Measurements from ENCODE around the gene CX3CL1. TPM values are rescaled to one million over a fixed set of nuclear protein-coding genes. Genes with fewer than 3 reads are reported as not detected.

The CX3CL1 gene
- total and polyA plus RNA-seq, 2 of the 4 experiments (the other 2 are of a cell fraction), result 0.18 to 0.77 TPM

GRCh38 chr16:57358086-57358420, 14.2 kb upstream of the CX3CL1 start:
- H3K9me3 ChIP-seq (ENCODE audit: control insufficient read depth, insufficient read depth, low read length), result no peaks in the 10 kb centered on the region
- no peak overlapping the region for H3K9ac ChIP-seq (ENCODE audit: low read depth, low read length)
- no peak for DNase-seq
- BruUV-seq (replicated peaks), result no TSS peak
- H3K79me1 ChIP-seq (ENCODE audit: low read depth in 1 of 2, low read length in 2 of 2), result no peaks in the 10 kb centered on the region
- H3K14ac ChIP-seq (replicated peaks; ENCODE audit: low read depth, low read length), result no peak overlapping the region
- no peak for TF ChIP-seq SMC3 (IDR thresholded peaks at IDR 0.05; ENCODE audit: low read depth, low read length)
- no peak for TF ChIP-seq CEBPB (IDR thresholded peaks at IDR 0.05; ENCODE audit: low read depth, low read length)
- no peak for TF ChIP-seq MAZ (IDR thresholded peaks at IDR 0.05; ENCODE audit: borderline replicate concordance, low read depth, low read length)
- no peak for TF ChIP-seq NFE2L2 (IDR thresholded peaks at IDR 0.05; ENCODE audit: low read depth, low read length)
- no peak for TF ChIP-seq RFX5 (IDR thresholded peaks at IDR 0.05; ENCODE audit: low read depth, low read length)
- TF ChIP-seq USF2 (IDR thresholded peaks at IDR 0.05; ENCODE audit: low read depth, low read length), result no peak
- TF ChIP-seq ELK1 (IDR thresholded peaks at IDR 0.05; ENCODE audit: borderline replicate concordance, low read depth, low read length), result no peak
- no peak for ATAC-seq (ENCODE audit: low read depth)
- no peaks in the 10 kb centered on the region for H4K20me1 ChIP-seq (ENCODE audit: insufficient read depth, low read length)
- H3K36me3 ChIP-seq (ENCODE audit: control insufficient read depth, insufficient read depth, low read length), result no peaks in the 10 kb centered on the region
- H2AK5ac ChIP-seq (ENCODE audit: low read depth, low read length), result no peak overlapping the region
- H3K4me1 ChIP-seq (ENCODE audit: control insufficient read depth, insufficient read depth, low read length), result no peaks in the 10 kb centered on the region
- dilution Hi-C loops (cut with HindIII; ENCODE audit: low sequenced_read_pairs, unreplicated experiment) (no loop called here), intact Hi-C loops (cut with micrococcal nuclease) (no loop called here), in situ Hi-C loops (cut with MboI; ENCODE audit: low sequenced_read_pairs) (no loop called here)
- 20% methylated on average over 1 of the region's 7 CpGs; no CpG with 5 or more reads in 1 of the 2 experiments for WGBS, 2 experiments (ENCODE audit: extremely low coverage in 2 of 2, insufficient read length in 1 of 2)
- H2BK20ac ChIP-seq (ENCODE audit: low read depth, low read length), result no peak overlapping the region
- no peak overlapping the region for H2AK9ac ChIP-seq (replicated peaks; ENCODE audit: low read depth, low read length, poor library complexity)
- ChIA-PET POLR2A (ENCODE audit: unreplicated experiment) (no interaction called here), CTCF (no interaction called here)
- no peak overlapping the region for H2BK15ac ChIP-seq (ENCODE audit: low read depth, low read length)
- no peak overlapping the region for H3K18ac ChIP-seq (ENCODE audit: low read depth, low read length)
- no peak overlapping the region for H2AFZ ChIP-seq (replicated peaks; ENCODE audit: low read length, poor library complexity)
- H3K9me1 ChIP-seq (ENCODE audit: insufficient read depth, low read length), result no peaks in the 10 kb centered on the region
- H4K5ac ChIP-seq (ENCODE audit: low read depth, low read length), result no peak overlapping the region
- no peak overlapping the region for H3K23ac ChIP-seq (ENCODE audit: low read depth, low read length)
- H3K27me3 ChIP-seq (ENCODE audit: control insufficient read depth, insufficient read depth, low read length), result peaks cover 62% of the 10 kb centered on the region
- no peak overlapping the region for H4K8ac ChIP-seq (ENCODE audit: low read depth in 2 of 2, low read length in 2 of 2)
- no peak overlapping the region for H4K91ac ChIP-seq (ENCODE audit: insufficient read depth, low read depth, low read length)
- no peak overlapping the region for H3K56ac ChIP-seq (ENCODE audit: extremely low read depth, insufficient read depth, low read length)
- no peak overlapping the region for H3K4me3 ChIP-seq (ENCODE audit: insufficient read depth, low read depth, low read length)
- H2BK120ac ChIP-seq (ENCODE audit: low read depth, low read length), result no peak overlapping the region
- H3K4ac ChIP-seq (ENCODE audit: low read depth, low read length), result no peak overlapping the region
- H3K27ac ChIP-seq (ENCODE audit: insufficient read depth, low read length), result no peak overlapping the region
- H3K4me2 ChIP-seq (ENCODE audit: low read depth, low read length), result no peak overlapping the region
- no peak overlapping the region for H2BK5ac ChIP-seq (ENCODE audit: low read depth, low read length, poor library complexity, severe bottlenecking)
